Activated CD4-positive, alpha-beta T cell treated with anti-CD3 and anti-CD28 coated beads, Interleukin-2, amount 50 U/mL, for 16 hours (primary cell): Measurements from ENCODE around the gene IL36G.

Source experiments
- DNase-seq: peaks from one replicate; pipeline ENCODE4 v3.0.0-alpha.2; 2020

Gene IL36G

GRCh38 chr2:112973156-112973555 lies 4.7 kb upstream of the IL36G start:
- no peak for DNase-seq

GRCh38 chr2:112979731-112980130 lies 1.9 kb downstream of the IL36G start:
- no peak for DNase-seq

GRCh38 chr2:112980537-112980936 lies 2.7 kb downstream of the IL36G start:
- no peak for DNase-seq

GRCh38 chr2:112985090-112985489 lies 7.3 kb downstream of the IL36G start:
- DNase-seq: peak; percentile 8

GRCh38 chr2:112989611-112990010 lies 11.8 kb downstream of the IL36G start:
- DNase-seq: no peak

GRCh38 chr2:112993831-112994230 lies 16.0 kb downstream of the IL36G start:
- DNase-seq: no peak

GRCh38 chr2:112994648-112995047 lies 16.8 kb downstream of the IL36G start:
- DNase-seq: no peak

GRCh38 chr2:112995346-112995920 lies 17.6 kb downstream of the IL36G start:
- peak; percentile 12 for DNase-seq

GRCh38 chr2:112996635-112997034 lies 18.8 kb downstream of the IL36G start:
- DNase-seq: peak; percentile 60

GRCh38 chr2:112997151-112997550 lies 19.3 kb downstream of the IL36G start:
- DNase-seq: no peak

- no peak for DNase-seq
Measured at GRCh38 chr2:113000436-113000835, 22.6 kb downstream of the IL36G start.

- no peak for DNase-seq
Measured at GRCh38 chr2:113002677-113003076, 24.9 kb downstream of the IL36G start.

- no peak for DNase-seq
Measured at GRCh38 chr2:113005030-113005509, 27.3 kb downstream of the IL36G start, which contains the start of gene IL36A. Gene IL36A (plus strand): TSS chr2:113005459. CDS start chr2:113005872, 413 bp downstream.

GRCh38 chr2:113007250-113007649 lies 29.4 kb downstream of the IL36G start:
- DNase-seq: no peak

- DNase-seq: no peak
Measured at GRCh38 chr2:113009622-113010021, 31.8 kb downstream of the IL36G start.

GRCh38 chr2:113010088-113010487 lies 32.3 kb downstream of the IL36G start:
- DNase-seq: no peak

GRCh38 chr2:113011108-113011507 lies 33.3 kb downstream of the IL36G start:
- no peak for DNase-seq

- no peak for DNase-seq
Measured at GRCh38 chr2:113012436-113013335, 34.9 kb downstream of the IL36G start.

- DNase-seq: no peak
Measured at GRCh38 chr2:113013336-113013661, 35.5 kb downstream of the IL36G start.

- DNase-seq: no peak
Measured at GRCh38 chr2:113014067-113014466, 36.3 kb downstream of the IL36G start.

- DNase-seq: no peak
Measured at GRCh38 chr2:113015042-113015441, 37.2 kb downstream of the IL36G start.

- no peak for DNase-seq
Measured at GRCh38 chr2:113015655-113016054, 37.8 kb downstream of the IL36G start.

GRCh38 chr2:113018509-113018908 lies 40.7 kb downstream of the IL36G start:
- no peak for DNase-seq

GRCh38 chr2:113021312-113021711 lies 43.5 kb downstream of the IL36G start:
- no peak for DNase-seq
